GM21367 (cell line): ENCODE measurements around the gene INO80D.
"Not testable (repeated sequence)": the region's sequence is repeated elsewhere in the genome, so short reads cannot be mapped to it uniquely, and the experiment has no call there.

Source experiments
- ATAC-seq: cut with Tn5 transposase; IDR thresholded peaks from one replicate; pipeline ENCODE4 v1.9.1; 2021; ENCODE audit not compliant: unreplicated experiment

INO80D gene

GRCh38 chr2:205986334-205986733 is 99.6 kb downstream of the INO80D start:
- not testable (repeated sequence) for ATAC-seq

- ATAC-seq = peak; percentile 89
Measured at GRCh38 chr2:205984381-205984780, 101.6 kb downstream of the INO80D start.

- ATAC-seq = no peak
Measured at GRCh38 chr2:205982776-205983327, 103.1 kb downstream of the INO80D start.

GRCh38 chr2:205978728-205979127 is 107.2 kb downstream of the INO80D start:
- not testable (repeated sequence) for ATAC-seq

- ATAC-seq = not testable (repeated sequence)
Measured at GRCh38 chr2:205977699-205978098, 108.3 kb downstream of the INO80D start.

- ATAC-seq = not testable (repeated sequence)
Measured at GRCh38 chr2:205976934-205977659, 108.9 kb downstream of the INO80D start.

GRCh38 chr2:205976120-205976814 is 109.7 kb downstream of the INO80D start:
- ATAC-seq = no peak

- no peak for ATAC-seq
Measured at GRCh38 chr2:205975082-205975949, 110.7 kb downstream of the INO80D start.

GRCh38 chr2:205972113-205972512 is 113.9 kb downstream of the INO80D start:
- no peak for ATAC-seq

- ATAC-seq = no peak
Measured at GRCh38 chr2:205970348-205970747, 115.6 kb downstream of the INO80D start.

- no peak for ATAC-seq
Measured at GRCh38 chr2:205969584-205969983, 116.4 kb downstream of the INO80D start.

GRCh38 chr2:205967391-205968075 is 118.4 kb downstream of the INO80D start:
- no peak for ATAC-seq

- ATAC-seq = no peak
Measured at GRCh38 chr2:205965707-205966106, 120.3 kb downstream of the INO80D start.

GRCh38 chr2:205964111-205964761 is 121.7 kb downstream of the INO80D start:
- no peak for ATAC-seq

- no peak for ATAC-seq
Measured at GRCh38 chr2:205959521-205959920, 126.5 kb downstream of the INO80D start.

GRCh38 chr2:205957452-205958154 is 128.4 kb downstream of the INO80D start:
- ATAC-seq = no peak

GRCh38 chr2:205954707-205955106 is 131.3 kb downstream of the INO80D start:
- ATAC-seq = no peak

- ATAC-seq = no peak
Measured at GRCh38 chr2:205952282-205952681, 133.7 kb downstream of the INO80D start.

- ATAC-seq = no peak
Measured at GRCh38 chr2:205948883-205949282, 137.1 kb downstream of the INO80D start.

- no peak for ATAC-seq
Measured at GRCh38 chr2:205948496-205948837, 137.5 kb downstream of the INO80D start.
